NCI-H2171 (cell line): ENCODE data around the gene ARID1B.
"Not testable (repeated sequence)": the region's sequence is repeated elsewhere in the genome, so short reads cannot be mapped to it uniquely, and the experiment has no call there.

Source experiments
- DNase-seq: peaks from one replicate; lab custom pipeline; 2025; lab: John Stamatoyannopoulos, UW

ARID1B gene

DNA sequence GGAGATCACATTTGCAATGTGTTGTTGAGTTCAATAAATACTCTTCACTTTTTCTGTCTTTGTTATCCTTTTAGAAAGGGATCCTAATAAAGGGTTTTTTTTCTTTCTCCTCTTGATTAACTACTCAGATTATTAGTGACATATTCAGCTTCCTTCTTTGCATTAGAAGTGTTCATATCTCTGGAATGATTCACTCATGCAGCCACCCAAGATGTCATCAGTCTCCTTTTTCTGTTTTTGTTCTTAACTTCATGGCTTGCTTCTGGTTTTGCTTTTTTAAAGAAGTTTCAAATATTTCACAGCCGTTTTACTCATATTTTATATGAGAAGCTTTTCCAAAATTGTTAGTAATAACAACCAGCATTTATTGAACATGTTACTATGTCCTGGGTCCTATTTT, 358.5 kb downstream of the ARID1B start:
- DNase-seq = no peak

- DNase-seq = no peak
Observed at GRCh38 chr6:157137501-157137900, 360.3 kb downstream of the ARID1B start.

GRCh38 chr6:157139054-157139708, 362.0 kb downstream of the ARID1B start:
- no peak for DNase-seq

DNA sequence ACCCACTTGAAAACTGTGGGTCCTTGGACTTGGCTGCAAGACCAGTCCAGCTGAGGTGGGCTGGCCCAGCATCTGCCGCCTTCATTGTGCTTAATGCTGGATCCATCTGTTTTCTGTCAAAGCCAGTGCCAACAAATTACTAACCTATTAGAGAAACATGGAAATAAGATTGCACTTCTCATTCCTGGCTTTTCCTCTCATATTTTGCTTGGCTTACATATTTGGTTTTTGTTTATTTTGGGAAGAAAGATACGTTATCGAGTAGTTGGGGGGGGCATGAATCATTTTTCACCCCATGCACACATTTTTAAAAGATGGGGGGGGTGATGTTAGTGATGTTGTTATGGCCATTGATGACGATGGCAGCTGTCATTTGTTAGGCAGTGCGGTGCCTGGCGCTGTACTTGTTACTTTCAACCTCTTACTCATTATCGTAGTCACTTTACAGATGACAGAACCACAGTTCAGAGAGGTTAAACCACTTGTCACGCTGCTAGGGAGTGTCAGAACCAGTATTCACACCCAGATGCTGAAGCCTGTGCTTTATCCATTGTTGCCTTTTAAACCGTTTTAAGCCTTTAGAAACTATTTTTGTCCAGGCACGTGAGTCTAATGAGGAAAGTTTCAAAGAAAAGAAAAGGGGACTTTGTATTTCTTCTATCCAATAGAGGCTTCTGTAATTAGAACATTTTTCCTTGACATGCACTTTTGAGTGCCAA, 366.2 kb downstream of the ARID1B start:
- no peak for DNase-seq

- DNase-seq = no peak
Observed at GRCh38 chr6:157143890-157144798, 367.0 kb downstream of the ARID1B start.

GRCh38 chr6:157144859-157145568, 367.8 kb downstream of the ARID1B start:
- no peak for DNase-seq

GRCh38 chr6:157145656-157146285, 368.6 kb downstream of the ARID1B start:
- no peak for DNase-seq

GRCh38 chr6:157147054-157148026, 370.2 kb downstream of the ARID1B start:
- DNase-seq = not testable (repeated sequence)

DNA sequence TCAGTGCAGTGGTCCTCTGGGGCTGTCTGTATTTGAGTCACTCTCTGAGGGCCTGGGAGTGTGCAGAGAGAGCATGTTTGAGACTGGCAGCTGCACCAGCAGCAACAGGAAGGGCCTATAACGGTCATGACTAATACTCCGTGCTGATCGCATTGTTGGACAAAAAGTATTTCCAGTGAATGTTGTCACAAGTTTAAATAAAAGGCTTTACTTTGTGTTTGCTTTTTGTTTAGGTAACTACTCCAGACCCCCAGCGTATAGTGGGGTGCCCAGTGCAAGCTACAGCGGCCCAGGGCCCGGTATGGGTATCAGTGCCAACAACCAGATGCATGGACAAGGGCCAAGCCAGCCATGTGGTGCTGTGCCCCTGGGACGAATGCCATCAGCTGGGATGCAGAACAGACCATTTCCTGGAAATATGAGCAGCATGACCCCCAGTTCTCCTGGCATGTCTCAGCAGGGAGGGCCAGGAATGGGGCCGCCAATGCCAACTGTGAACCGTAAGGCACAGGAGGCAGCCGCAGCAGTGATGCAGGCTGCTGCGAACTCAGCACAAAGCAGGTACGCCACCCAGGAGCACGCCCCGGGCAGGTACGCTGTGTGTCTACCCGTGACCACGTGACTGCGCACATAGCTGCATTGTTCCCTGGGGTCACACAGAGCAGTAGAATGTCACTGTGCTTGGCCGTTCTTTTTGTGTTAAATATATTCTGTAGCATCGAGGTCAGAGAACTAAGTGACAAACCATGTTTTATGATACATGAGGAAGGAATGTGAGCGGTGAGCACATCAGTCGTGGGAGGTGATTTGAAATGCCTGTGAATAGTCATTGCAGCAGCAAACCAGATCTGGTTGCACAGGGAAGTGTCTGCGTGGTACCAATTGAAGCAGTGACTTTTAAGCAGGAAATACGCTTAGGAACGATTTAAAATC, 371.5 kb downstream of the ARID1B start:
- peak; percentile 86 for DNase-seq

DNA sequence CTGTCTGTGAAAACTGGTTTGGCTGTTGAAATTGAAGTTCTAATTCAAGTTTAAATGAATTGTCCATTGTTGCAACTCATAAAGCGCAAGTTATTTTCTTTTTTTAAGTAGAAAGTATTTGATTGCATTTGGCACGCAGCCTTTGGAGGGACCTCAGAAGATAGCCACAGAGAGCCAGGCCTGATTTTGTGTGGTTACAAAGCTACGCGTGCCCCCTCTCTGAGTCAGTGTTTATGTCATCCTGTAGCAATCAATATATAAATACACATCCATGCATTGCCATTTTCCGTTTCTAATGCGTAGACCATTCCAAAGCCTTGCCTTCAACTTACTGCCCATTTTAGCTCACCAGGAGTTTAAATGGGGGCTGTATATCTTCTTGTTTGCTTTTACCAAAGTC, 372.9 kb downstream of the ARID1B start:
- no peak for DNase-seq

DNA sequence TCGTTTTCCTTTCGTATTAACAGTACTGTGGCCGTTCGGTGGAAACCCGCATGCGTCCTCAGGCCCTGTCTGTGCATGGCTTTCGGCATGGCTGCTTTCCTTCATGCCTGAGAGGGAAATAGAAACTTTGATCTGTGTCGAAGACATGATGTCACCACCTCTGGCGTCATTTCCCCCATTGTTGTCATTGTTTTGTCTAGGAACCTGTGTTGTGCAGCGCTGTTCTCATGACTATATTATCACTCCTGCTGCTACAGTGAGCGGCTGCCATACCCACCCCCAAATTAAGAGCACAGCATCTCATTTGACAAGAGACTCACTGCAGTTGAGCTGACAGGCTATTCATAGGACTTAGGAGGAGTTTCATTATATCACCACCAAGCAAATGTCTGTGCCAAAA, 373.9 kb downstream of the ARID1B start:
- no peak for DNase-seq

- DNase-seq = no peak
Observed at GRCh38 chr6:157151989-157152388, 374.8 kb downstream of the ARID1B start.

- DNase-seq = no peak
Observed at GRCh38 chr6:157152556-157152955, 375.4 kb downstream of the ARID1B start.

- DNase-seq = no peak
Observed at GRCh38 chr6:157155804-157156203, 378.6 kb downstream of the ARID1B start.

DNA sequence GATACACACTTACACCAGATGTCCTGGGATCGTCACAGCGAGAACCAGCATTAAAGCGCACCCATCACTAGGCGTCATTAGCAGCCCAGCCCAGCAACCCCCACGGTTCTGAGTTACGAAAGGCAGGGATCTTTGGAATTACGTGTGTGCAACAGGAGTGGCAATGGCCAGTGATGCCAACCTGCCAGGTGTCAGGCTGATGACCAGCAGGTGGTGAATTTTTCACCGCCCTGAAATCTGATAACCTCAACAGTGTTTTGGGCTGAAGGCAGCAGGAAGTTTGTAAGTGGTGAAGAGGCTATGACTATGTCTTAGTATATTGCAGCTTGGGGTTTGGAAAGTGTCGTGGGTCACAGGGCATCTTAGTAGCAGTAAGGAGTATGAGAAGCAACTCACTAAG, 380.1 kb downstream of the ARID1B start:
- DNase-seq = peak; percentile 14

GRCh38 chr6:157158456-157158855, 381.3 kb downstream of the ARID1B start:
- no peak for DNase-seq

DNA sequence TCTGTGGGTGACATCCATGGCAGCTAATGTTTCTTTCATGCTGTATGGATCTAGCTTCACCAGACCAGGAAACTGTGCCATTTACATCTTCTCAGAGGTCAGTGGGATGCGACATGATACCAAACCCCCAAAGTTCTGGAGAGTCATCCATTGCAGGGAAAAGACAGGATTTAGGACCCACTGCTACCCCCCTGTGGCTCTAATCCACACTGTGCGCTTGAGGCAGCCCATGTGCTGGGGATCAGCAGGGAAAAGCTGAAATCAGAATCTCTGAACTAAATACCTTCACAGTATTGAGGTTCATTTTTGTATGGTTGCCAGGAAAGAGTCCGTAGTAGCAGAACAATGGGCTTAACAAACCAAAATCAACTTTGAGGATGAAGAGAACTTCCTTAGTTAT, 381.7 kb downstream of the ARID1B start:
- DNase-seq = no peak

GRCh38 chr6:157159348-157159747, 382.2 kb downstream of the ARID1B start:
- DNase-seq = no peak

DNA sequence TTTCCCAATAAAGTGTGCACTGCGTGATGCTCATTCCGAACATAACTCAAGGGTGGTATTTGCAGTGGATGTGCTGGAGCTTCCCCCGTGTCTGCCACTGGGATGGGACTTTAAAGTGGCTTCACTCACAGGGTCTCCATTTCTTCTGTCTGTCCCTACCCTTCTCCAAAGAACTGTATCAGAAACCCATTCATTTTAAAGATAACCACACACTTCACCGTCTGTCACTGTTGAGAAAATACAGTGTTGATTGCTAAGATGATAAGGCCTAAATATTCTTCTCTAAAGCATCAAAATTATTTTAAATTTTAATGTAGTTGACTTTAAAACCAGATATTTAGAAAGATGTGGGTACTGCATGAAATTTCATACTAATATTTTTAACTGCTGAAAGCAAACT, 384.7 kb downstream of the ARID1B start:
- no peak for DNase-seq
